Endothelial cell of coronary artery (primary cell): ENCODE data around the gene ZNF766. TPM values are rescaled to one million over a fixed set of nuclear protein-coding genes. Genes with fewer than 3 reads are reported as not detected.

ENCODE experiments used
- total RNA-seq: library from RNA; depleted of rRNA; stranded (reverse); fragments of >200 nt; gene quantifications from 2 replicates; pipeline ENCODE4 v1.2.3, GENCODE V29; 2014

Gene ZNF766
- 8.7 and 11.8 TPM in 2 replicates for total RNA-seq

DNA sequence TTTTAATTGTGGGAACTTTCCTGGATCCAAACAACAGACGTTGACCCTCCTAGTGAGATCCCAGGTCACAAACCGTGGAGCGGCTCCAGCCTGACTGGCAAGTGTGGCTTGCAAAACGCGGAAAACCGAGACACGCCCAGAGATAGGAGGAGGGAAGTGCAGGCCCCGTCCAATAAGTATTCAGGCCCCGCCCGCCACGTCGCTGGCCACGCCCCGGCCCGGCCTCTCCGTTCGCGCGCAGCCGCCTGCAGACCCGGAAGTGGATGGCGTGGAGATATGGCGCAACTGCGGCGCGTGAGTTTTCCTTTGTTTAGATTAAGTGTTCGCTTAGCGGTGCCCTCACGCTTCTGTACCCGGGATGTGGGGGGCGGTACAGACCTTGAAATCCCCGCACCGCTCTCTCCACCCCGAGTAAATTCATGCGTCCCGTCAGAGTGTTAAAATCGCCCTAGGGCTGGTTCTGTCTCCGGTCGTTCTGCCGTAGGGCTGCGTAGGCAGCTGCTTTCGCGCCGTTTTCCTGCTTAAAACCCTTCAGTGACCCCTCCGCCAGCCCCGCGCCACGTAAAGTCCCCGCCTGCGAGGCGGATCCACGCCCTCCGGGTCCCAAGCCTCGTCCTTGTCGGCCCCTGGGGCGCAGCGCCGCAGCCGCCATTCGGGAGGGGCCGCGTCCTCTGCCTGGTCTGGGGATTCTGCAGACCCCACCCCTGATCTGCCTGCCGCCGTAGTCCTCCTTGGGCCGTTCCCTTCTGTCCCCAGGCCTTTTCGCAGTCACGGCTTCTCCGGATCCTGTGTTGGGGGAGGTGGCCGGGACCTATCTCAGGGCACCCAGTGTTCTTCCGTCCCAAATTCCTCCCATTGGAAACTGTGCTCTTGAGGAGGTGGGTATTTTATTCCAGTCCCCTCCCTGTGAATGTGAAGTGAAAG lies at the start of gene ZNF766:
ZNF766 (plus strand) TSS at position 250 of the 924 bp plus-strand sequence; CDS start at position 277, 27 bp downstream.

DNA sequence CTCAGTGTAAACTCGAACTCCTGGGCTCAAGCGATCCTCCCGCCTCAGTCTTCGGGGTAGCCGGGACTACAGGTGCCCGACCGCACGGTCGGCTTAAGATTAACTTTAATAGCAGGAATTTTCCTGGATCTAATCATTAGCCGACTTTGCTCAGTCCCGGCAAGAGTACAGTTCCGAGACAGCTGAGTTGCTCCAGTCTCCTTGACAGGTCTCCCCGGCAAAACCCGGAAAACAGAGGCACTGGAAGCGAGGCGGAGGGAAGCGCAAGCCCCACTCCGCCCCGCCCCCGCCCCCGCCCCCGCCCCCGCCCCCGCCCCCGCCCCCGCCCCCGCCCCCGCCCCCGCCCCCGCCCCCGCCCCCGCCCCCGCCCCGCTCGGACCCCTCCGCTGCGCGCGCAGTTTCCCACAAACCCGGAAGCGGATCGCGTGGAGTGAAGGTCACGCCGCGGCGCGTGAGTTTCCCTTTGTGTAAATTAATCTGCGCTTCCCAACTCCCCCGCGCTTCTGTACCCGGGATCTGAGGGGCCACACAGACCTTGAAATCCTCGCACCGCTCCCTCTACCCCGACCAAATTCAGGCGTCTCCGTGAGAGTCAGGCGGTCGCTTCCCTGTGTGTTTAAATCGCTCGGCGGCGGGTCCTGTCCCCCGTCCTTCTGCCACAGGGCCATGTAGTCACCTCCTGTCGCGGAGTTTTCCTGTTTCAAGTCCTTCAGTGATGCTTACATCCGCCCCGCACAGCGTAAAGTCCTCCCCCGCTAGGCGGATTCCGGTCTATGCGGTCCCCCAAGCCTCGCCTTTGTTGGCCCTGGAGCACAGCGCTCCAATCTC lies 27.6 kb downstream of the ZNF766 start, which contains the start of gene ZNF480:
ZNF480 (plus strand) TSS at position 397 of the 828 bp plus-strand sequence. CDS start 3,244 bp downstream, outside the sequence.

GRCh38 chr19:52336117-52336790 lies 66.9 kb downstream of the ZNF766 start, which contains the start of gene ZNF610:
Gene ZNF610, plus strand, starts transcription at chr19:52336243. Its CDS starts 12,930 bp downstream, at chr19:52349173.

Other genes with a start within 250 kb of the ZNF766 start
- 8.3 and 9.4 TPM in 2 replicates for gene ZNF614, start 241.2 kb upstream of the ZNF766 start, total RNA-seq
- gene ZNF432, start 220.7 kb upstream of the ZNF766 start, total RNA-seq, result 5.3 and 8.6 TPM in 2 replicates
- gene ZNF841, start 173.8 kb upstream of the ZNF766 start, total RNA-seq, result 13.0 and 21.0 TPM in 2 replicates
- 6.8 and 8.6 TPM in 2 replicates for gene ZNF616, start 129.6 kb upstream of the ZNF766 start, total RNA-seq
- gene ZNF836, start 98.0 kb upstream of the ZNF766 start, total RNA-seq, result 4.9 and 7.8 TPM in 2 replicates
- 105 and 119 TPM in 2 replicates for gene PPP2R1A, start 79.5 kb upstream of the ZNF766 start, total RNA-seq
- gene ZNF480, start 27.6 kb downstream of the ZNF766 start, total RNA-seq, result 2.6 and 5.1 TPM in 2 replicates
- 1.4 and 2.1 TPM in 2 replicates for gene ZNF610, start 66.7 kb downstream of the ZNF766 start, total RNA-seq
- 11.4 and 22.9 TPM in 2 replicates for gene ZNF880, start 100.3 kb downstream of the ZNF766 start, total RNA-seq
- 7.8 and 13.8 TPM in 2 replicates for gene ZNF528, start 128.3 kb downstream of the ZNF766 start, total RNA-seq
- gene ZNF534, start 159.6 kb downstream of the ZNF766 start, total RNA-seq, result not detected in 2 replicates
- 0.72 and 1.8 TPM in 2 replicates for gene ZNF578, start 184.0 kb downstream of the ZNF766 start, total RNA-seq